Activated T-cell treated with anti-CD3 and anti-CD28 coated beads for 24 hours (primary cell): Measurements from ENCODE around the gene TRNP1.
"Not testable (repeated sequence)": the region's sequence is repeated elsewhere in the genome, so short reads cannot be mapped to it uniquely, and the experiment has no call there.

Experiments used
- DNase-seq: peaks from one replicate; pipeline ENCODE4 v3.0.0-alpha.2; 2020; ENCODE audit warnings: low read depth

The TRNP1 gene

GRCh38 chr1:26972821-26973220, 20.7 kb upstream of the TRNP1 start:
- DNase-seq, result no peak

GRCh38 chr1:26976621-26977510, 16.6 kb upstream of the TRNP1 start:
- no peak for DNase-seq

- no peak for DNase-seq
Measured at GRCh38 chr1:26978901-26979300, 14.6 kb upstream of the TRNP1 start.

- DNase-seq, result no peak
Measured at GRCh38 chr1:26981146-26981846, 12.2 kb upstream of the TRNP1 start.

GRCh38 chr1:26983863-26984262, 9.6 kb upstream of the TRNP1 start:
- DNase-seq, result no peak

GRCh38 chr1:26984291-26984690, 9.2 kb upstream of the TRNP1 start:
- no peak for DNase-seq

GRCh38 chr1:26986658-26987057, 6.8 kb upstream of the TRNP1 start:
- no peak for DNase-seq

GRCh38 chr1:26989403-26990109, 3.9 kb upstream of the TRNP1 start:
- DNase-seq, result not testable (repeated sequence)

- DNase-seq, result no peak
Measured at GRCh38 chr1:26991310-26992116, 2.0 kb upstream of the TRNP1 start.

- no peak for DNase-seq
Measured at GRCh38 chr1:26994020-26994786, 711 bp downstream of the TRNP1 start.

GRCh38 chr1:26994787-26995517, 1.5 kb downstream of the TRNP1 start:
- DNase-seq, result no peak

GRCh38 chr1:26996024-26996423, 2.5 kb downstream of the TRNP1 start:
- no peak for DNase-seq

- DNase-seq, result no peak
Measured at GRCh38 chr1:26996665-26997064, 3.2 kb downstream of the TRNP1 start.

- no peak for DNase-seq
Measured at GRCh38 chr1:26998429-26999300, 5.2 kb downstream of the TRNP1 start.

GRCh38 chr1:26999440-26999987, 6.0 kb downstream of the TRNP1 start:
- no peak for DNase-seq

GRCh38 chr1:27000090-27000816, 6.8 kb downstream of the TRNP1 start:
- no peak for DNase-seq

- no peak for DNase-seq
Measured at GRCh38 chr1:27000817-27001460, 7.4 kb downstream of the TRNP1 start.
